ENCODE results near the gene CREB5. TPM values are rescaled to one million over a fixed set of nuclear protein-coding genes. Genes with fewer than 3 reads are reported as not detected.

CREB5 gene
- total RNA-seq, 1 experiment from 2014 or later: 0.49 TPM

DNA sequence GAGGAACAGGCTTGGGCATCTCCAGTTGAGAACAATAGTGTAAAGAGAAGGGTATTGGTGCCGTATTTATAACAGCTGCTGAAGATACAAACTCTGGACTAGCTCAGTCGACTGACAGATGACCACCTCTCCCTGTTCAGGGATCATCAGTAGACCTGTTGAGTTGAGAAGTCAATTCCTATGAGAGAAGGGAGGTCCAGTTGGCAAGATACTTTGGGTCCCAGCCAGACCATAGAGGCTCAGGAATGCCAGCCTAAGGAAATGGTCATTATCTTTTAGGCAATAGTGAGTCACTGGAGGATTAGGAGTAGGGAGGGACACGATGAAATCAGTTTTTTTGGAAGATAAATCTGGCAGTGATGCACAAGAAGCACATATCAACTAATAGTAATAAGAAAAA lies 342.9 kb downstream of the CREB5 start (continued):
- TF ChIP-seq POLR2A (IDR thresholded peaks at IDR 0.05; ENCODE audit: borderline replicate concordance, extremely low read depth, insufficient read depth, insufficient read length): no peak

DNA sequence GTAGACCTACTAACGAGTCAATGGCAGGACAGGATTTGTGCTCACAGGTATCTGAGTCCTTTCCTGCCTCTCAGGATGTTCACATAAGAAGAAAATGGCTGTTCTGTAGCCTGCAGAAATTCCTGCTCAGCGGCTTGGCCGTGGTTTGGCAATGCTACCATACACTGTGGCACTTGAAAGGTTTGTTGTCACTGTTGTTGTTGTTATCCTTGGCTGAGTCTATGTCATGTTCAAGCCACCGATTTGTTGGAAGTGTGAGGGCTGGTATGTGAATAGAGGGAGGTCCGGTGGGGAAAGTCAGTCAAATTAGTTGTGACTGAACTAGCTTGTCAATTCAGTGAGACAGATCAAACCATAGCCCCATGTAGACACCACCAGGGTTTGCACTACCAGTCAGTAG lies 345.9 kb downstream of the CREB5 start:
- no peak overlapping the region for H3K9ac ChIP-seq (ENCODE audit: low read length)
- peaks cover 6% of the 10 kb centered on the region; the same call in 1 of the 2 replicates for H3K27me3 ChIP-seq (ENCODE audit: insufficient read depth, low read length)
- H3K4me2 ChIP-seq (ENCODE audit: low read length): no peak overlapping the region
- no peak overlapping the region for H3K27ac ChIP-seq (ENCODE audit: low read depth, low read length)
- intact Hi-C loops (cut with micrococcal nuclease): no loop called here
- no peaks in the 10 kb centered on the region for H3K9me3 ChIP-seq (ENCODE audit: control insufficient read depth in 1 of 2, insufficient read depth in 1 of 2, low read depth in 1 of 2, low read length in 2 of 2)
- H3K4me3 ChIP-seq (replicated peaks in 1 of 2; ENCODE audit: low read depth in 1 of 2, low read length in 2 of 2): no peak overlapping the region
- ChIA-PET CTCF (no interaction called here), RAD21 (ENCODE audit: low non-redundant PET in 1 of 2, low total read pairs in 2 of 2, uncharacterized antibody in 2 of 2, unreplicated experiment in 2 of 2) (no interaction called here), POLR2A (no interaction called here)
- ATAC-seq (no peak), DNase-seq (ENCODE audit: low read depth, low spot score) (no peak)
- H3K9me2 ChIP-seq (ENCODE audit: insufficient read depth): no peaks in the 10 kb centered on the region
- TF ChIP-seq, protein P1, sequence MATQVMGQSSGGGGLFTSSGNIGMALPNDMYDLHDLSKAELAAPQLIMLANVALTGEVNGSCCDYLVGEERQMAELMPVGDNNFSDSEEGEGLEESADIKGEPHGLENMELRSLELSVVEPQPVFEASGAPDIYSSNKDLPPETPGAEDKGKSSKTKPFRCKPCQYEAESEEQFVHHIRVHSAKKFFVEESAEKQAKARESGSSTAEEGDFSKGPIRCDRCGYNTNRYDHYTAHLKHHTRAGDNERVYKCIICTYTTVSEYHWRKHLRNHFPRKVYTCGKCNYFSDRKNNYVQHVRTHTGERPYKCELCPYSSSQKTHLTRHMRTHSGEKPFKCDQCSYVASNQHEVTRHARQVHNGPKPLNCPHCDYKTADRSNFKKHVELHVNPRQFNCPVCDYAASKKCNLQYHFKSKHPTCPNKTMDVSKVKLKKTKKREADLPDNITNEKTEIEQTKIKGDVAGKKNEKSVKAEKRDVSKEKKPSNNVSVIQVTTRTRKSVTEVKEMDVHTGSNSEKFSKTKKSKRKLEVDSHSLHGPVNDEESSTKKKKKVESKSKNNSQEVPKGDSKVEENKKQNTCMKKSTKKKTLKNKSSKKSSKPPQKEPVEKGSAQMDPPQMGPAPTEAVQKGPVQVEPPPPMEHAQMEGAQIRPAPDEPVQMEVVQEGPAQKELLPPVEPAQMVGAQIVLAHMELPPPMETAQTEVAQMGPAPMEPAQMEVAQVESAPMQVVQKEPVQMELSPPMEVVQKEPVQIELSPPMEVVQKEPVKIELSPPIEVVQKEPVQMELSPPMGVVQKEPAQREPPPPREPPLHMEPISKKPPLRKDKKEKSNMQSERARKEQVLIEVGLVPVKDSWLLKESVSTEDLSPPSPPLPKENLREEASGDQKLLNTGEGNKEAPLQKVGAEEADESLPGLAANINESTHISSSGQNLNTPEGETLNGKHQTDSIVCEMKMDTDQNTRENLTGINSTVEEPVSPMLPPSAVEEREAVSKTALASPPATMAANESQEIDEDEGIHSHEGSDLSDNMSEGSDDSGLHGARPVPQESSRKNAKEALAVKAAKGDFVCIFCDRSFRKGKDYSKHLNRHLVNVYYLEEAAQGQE (IDR thresholded peaks at IDR 0.05; ENCODE audit: low read depth): no peak
- TF ChIP-seq FOSL1 (IDR thresholded peaks at IDR 0.05; ENCODE audit: low read depth) (no peak), EGR1 (IDR thresholded peaks at IDR 0.05; ENCODE audit: low read depth) (no peak), YY1 (IDR thresholded peaks at IDR 0.05; ENCODE audit: extremely low read depth, insufficient replicate concordance, low read depth, low read length) (no peak), POLR2AphosphoS5 (IDR thresholded peaks at IDR 0.05; ENCODE audit: low read depth, low read length) (no peak), EZH2phosphoT487 (IDR thresholded peaks at IDR 0.05; ENCODE audit: borderline replicate concordance) (no peak), CEBPB (IDR thresholded peaks at IDR 0.05; ENCODE audit: low read depth) (no peak)
- TF ChIP-seq, protein P2, sequence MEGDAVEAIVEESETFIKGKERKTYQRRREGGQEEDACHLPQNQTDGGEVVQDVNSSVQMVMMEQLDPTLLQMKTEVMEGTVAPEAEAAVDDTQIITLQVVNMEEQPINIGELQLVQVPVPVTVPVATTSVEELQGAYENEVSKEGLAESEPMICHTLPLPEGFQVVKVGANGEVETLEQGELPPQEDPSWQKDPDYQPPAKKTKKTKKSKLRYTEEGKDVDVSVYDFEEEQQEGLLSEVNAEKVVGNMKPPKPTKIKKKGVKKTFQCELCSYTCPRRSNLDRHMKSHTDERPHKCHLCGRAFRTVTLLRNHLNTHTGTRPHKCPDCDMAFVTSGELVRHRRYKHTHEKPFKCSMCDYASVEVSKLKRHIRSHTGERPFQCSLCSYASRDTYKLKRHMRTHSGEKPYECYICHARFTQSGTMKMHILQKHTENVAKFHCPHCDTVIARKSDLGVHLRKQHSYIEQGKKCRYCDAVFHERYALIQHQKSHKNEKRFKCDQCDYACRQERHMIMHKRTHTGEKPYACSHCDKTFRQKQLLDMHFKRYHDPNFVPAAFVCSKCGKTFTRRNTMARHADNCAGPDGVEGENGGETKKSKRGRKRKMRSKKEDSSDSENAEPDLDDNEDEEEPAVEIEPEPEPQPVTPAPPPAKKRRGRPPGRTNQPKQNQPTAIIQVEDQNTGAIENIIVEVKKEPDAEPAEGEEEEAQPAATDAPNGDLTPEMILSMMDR (IDR thresholded peaks at IDR 0.05 in 2 of 3, conservative IDR thresholded peaks at IDR 0.05 in 1 of 3; ENCODE audit: borderline replicate concordance in 1 of 3, insufficient read depth in 1 of 3, low read depth in 2 of 3, low read length in 2 of 3): no peak
- TF ChIP-seq, protein P3, sequence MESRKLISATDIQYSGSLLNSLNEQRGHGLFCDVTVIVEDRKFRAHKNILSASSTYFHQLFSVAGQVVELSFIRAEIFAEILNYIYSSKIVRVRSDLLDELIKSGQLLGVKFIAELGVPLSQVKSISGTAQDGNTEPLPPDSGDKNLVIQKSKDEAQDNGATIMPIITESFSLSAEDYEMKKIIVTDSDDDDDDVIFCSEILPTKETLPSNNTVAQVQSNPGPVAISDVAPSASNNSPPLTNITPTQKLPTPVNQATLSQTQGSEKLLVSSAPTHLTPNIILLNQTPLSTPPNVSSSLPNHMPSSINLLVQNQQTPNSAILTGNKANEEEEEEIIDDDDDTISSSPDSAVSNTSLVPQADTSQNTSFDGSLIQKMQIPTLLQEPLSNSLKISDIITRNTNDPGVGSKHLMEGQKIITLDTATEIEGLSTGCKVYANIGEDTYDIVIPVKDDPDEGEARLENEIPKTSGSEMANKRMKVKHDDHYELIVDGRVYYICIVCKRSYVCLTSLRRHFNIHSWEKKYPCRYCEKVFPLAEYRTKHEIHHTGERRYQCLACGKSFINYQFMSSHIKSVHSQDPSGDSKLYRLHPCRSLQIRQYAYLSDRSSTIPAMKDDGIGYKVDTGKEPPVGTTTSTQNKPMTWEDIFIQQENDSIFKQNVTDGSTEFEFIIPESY (IDR thresholded peaks at IDR 0.05; ENCODE audit: extremely low read depth, insufficient replicate concordance, low read length): no peak
- H3K36me3 ChIP-seq (ENCODE audit: control insufficient read depth in 1 of 2, insufficient read depth in 2 of 2, low read length in 2 of 2): no peaks in the 10 kb centered on the region
- no peak overlapping the region for H2AFZ ChIP-seq (ENCODE audit: low read depth, low read length, poor library complexity, severe bottlenecking)
- no peaks in the 10 kb centered on the region for H4K20me1 ChIP-seq (ENCODE audit: insufficient read depth)
- no peaks in the 10 kb centered on the region for H3K4me1 ChIP-seq (ENCODE audit: control insufficient read depth in 1 of 2, insufficient read depth in 2 of 2, low read length in 2 of 2)
- no peaks in the 10 kb centered on the region for H3K79me2 ChIP-seq (ENCODE audit: insufficient read depth, low read length)
- BruUV-seq (replicated peaks): no TSS peak
